K562 (cell line): Measurements from ENCODE around the gene FAM110D. TPM values are rescaled to one million over a fixed set of nuclear protein-coding genes. Genes with fewer than 3 reads are reported as not detected.

Experiments
- ATF6 ChIP-seq: sonication (generic); formaldehyde crosslinking; IDR thresholded peaks from 2 replicates; pipeline ENCODE4 v1.4.0; 2020; ENCODE audit warnings: mild to moderate bottlenecking, missing genetic modification reagents
- BHLHE40 ChIP-seq: IDR thresholded peaks from 2 replicates; pipeline ENCODE4 v1.6.1; 2011; ENCODE audit warnings: low read length, improper control_type of control experiment
- HNRNPL ChIP-seq: fragments of 200-400 bp; formaldehyde crosslinking; IDR thresholded peaks from 2 replicates; pipeline ENCODE4 v1.6.1; 2017; ENCODE audit warnings: low read depth, mild to moderate bottlenecking, low read length
- MYC ChIP-seq, 2 experiments: fragments of 250-450 bp in 1 of 2; sonication (Bioruptor Pico) in 1 of 2; IDR thresholded peaks; 2 replicates each; pipeline versions ENCODE4 v1.5.1 to v1.6.1; 2012 to 2021; ENCODE audit warnings: low read depth in 2 of 2, borderline replicate concordance in 1 of 2, improper control_type of control experiment in 1 of 2, low read length in 1 of 2, mild to moderate bottlenecking in 1 of 2, moderate library complexity in 1 of 2
- NR2C1 ChIP-seq, 2 experiments: fragments of 450-650 bp; IDR thresholded peaks; 2 replicates each; pipeline ENCODE4 v1.6.1; 2017; ENCODE audit warnings: mild to moderate bottlenecking in 2 of 2, antibody characterized with exemption in 1 of 2, inconsistent platforms in 1 of 2, missing compliant biosample characterization in 1 of 2, missing genetic modification characterization in 1 of 2
- POLR2G ChIP-seq: fragments of 200-400 bp; formaldehyde crosslinking; IDR thresholded peaks from 2 replicates; pipeline ENCODE4 v1.6.1; 2017; ENCODE audit warnings: low read depth, mild to moderate bottlenecking, antibody characterized with exemption, low read length, moderate library complexity
- THRB ChIP-seq: fragments of 450-650 bp; formaldehyde crosslinking; conservative IDR thresholded peaks from 2 replicates; pipeline ENCODE4 v1.4.0; 2022; ENCODE audit warnings: mild to moderate bottlenecking, missing genetic modification characterization
- ZBTB17 ChIP-seq: fragments of 450-650 bp; formaldehyde crosslinking; IDR thresholded peaks from 2 replicates; pipeline ENCODE4 v1.4.0; 2020; ENCODE audit warnings: mild to moderate bottlenecking
- ZFP30 ChIP-seq: fragments of 250-450 bp; sonication (Bioruptor Pico); IDR thresholded peaks from 2 replicates; pipeline ENCODE4 v1.8.0; 2022; ENCODE audit warnings: moderate library complexity, mild to moderate bottlenecking, inconsistent platforms, borderline replicate concordance
- polyA plus RNA-seq, 8 experiments: library from polyadenylated mRNA; depleted of rRNA in 4 of 8; stranded (reverse) in 5 of 8; unstranded in 3 of 8; fragments of >200 nt; fragmentation: Nextera tagmentation in 2 of 8; fragmentation: Illumina TruSeq in 1 of 8; extraction: Ambion mirVana in 2 of 8; extraction: Trizol in 1 of 8; gene quantifications; 2 replicates each; pipeline versions ENCODE4 v1.2.1 to v1.2.3, GENCODE V29; 2011 to 2014; ENCODE audit warnings: inconsistent platforms in 1 of 8, missing spikeins in 1 of 8
- total RNA-seq, 7 experiments: library from RNA; depleted of rRNA in 6 of 7; stranded (reverse); fragments of >200 nt in 6 of 7; fragmentation: Illumina TruSeq in 2 of 7; extraction: Trizol in 2 of 7; gene quantifications; 2 replicates each; pipeline versions ENCODE4 v1.2.1 to v1.2.3, GENCODE V29; 2011 to 2021; ENCODE audit warnings: low replicate concordance in 1 of 7
- TF ChIP-seq, protein P1 (sequence below): fragments of 250-450 bp; sonication (Bioruptor Pico); IDR thresholded peaks from 2 replicates; pipeline ENCODE4 v1.5.0; 2020; ENCODE audit warnings: mild to moderate bottlenecking, borderline replicate concordance
- TF ChIP-seq, protein P2 (sequence below): fragments of 250-450 bp; sonication (Bioruptor Pico); IDR thresholded peaks from 2 replicates; pipeline ENCODE4 v1.8.0; 2022; ENCODE audit warnings: moderate library complexity, mild to moderate bottlenecking, inconsistent platforms
- TF ChIP-seq, protein P3 (sequence below): fragments of 450-650 bp; formaldehyde crosslinking; IDR thresholded peaks from 2 replicates; pipeline ENCODE4 v1.4.0; 2022; ENCODE audit warnings: missing genetic modification characterization
- TF ChIP-seq, protein P4 (sequence below): fragments of 450-650 bp; IDR thresholded peaks from 2 replicates; pipeline ENCODE4 v1.6.1; 2016; ENCODE audit warnings: borderline replicate concordance

The FAM110D gene
- total and polyA plus RNA-seq, 9 of the 15 experiments (the other 6 are each of a cell fraction or from before 2014, with no cell fraction given) = 0.04 to 1.1 (median 0.33) TPM

DNA sequence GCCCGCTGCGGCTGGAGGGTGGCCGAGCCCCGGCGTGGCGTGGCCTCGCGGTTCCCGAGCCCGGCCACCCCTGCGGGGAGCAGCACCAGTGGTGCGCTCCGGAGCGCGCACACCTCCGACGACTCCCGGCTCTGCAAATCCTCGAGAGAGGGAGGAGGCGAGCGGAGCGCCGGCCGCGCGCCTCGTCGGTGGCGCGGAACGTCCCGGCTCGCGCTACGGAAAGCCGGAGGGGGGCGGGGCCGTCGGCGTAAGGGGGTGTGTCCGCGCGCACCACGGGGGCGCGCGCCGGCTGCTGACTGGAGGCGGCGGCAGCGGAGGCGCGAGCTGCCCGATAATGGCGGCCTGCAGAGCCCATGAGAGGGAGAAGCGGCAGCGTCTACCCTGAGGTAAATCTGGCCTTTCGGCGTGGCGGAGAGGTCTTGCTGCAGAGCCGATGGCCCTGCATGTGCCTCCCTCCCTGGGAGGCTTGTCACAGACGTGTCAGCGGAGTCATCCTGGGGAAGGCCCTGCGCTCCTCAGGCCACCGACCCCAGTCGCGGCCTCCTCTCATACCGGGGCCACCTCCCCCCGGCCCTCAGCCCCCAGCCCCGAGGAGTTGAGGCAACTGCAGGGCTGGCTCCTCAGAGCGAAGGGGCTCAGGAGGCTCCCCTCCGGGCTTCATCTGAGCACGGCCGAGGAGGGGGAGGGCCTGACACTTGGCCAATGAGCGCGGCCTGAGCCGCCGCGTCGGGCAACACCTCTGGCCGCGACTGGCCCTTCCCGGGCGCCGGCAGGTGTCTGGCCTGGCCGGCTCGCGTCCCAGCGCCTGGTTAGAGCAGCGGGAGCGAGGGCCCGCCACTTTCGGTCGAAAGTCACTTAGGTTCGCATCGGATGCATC, 47.1 kb upstream of the FAM110D start, which contains the start of gene PDIK1L (continued):
- TF ChIP-seq THRB (peak; percentile 54; the same call in 1 of the 2 replicates), ATF6 (CRISPR knock-in tag) (0 out of 2 replicates have a peak, but pooled peaks have one; percentile 68), ZBTB17 (CRISPR knock-in tag) (peak; percentile 78; the same call in 1 of the 2 replicates), POLR2G (peak; percentile 82), HNRNPL (no peak), MYC (IDR thresholded peaks at IDR 0.05; ENCODE audit: low read depth, low read length) (peak; percentile 92), MYC (CRISPR knock-in tag; IDR thresholded peaks at IDR 0.05; ENCODE audit: borderline replicate concordance, low read depth) (peak; percentile 24; the same call in 1 of the 2 replicates), BHLHE40 (peak; percentile 82), ZFP30 (no peak), NR2C1 (IDR thresholded peaks at IDR 0.05) (no peak), NR2C1 (tag; IDR thresholded peaks at IDR 0.05) (no peak)
- TF ChIP-seq, protein P1, sequence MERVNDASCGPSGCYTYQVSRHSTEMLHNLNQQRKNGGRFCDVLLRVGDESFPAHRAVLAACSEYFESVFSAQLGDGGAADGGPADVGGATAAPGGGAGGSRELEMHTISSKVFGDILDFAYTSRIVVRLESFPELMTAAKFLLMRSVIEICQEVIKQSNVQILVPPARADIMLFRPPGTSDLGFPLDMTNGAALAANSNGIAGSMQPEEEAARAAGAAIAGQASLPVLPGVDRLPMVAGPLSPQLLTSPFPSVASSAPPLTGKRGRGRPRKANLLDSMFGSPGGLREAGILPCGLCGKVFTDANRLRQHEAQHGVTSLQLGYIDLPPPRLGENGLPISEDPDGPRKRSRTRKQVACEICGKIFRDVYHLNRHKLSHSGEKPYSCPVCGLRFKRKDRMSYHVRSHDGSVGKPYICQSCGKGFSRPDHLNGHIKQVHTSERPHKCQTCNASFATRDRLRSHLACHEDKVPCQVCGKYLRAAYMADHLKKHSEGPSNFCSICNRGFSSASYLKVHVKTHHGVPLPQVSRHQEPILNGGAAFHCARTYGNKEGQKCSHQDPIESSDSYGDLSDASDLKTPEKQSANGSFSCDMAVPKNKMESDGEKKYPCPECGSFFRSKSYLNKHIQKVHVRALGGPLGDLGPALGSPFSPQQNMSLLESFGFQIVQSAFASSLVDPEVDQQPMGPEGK (CRISPR knock-in tag) = no peak
- TF ChIP-seq, protein P2, sequence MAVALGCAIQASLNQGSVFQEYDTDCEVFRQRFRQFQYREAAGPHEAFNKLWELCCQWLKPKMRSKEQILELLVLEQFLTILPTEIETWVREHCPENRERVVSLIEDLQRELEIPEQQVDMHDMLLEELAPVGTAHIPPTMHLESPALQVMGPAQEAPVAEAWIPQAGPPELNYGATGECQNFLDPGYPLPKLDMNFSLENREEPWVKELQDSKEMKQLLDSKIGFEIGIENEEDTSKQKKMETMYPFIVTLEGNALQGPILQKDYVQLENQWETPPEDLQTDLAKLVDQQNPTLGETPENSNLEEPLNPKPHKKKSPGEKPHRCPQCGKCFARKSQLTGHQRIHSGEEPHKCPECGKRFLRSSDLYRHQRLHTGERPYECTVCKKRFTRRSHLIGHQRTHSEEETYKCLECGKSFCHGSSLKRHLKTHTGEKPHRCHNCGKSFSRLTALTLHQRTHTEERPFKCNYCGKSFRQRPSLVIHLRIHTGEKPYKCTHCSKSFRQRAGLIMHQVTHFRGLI (CRISPR knock-in tag) = 0 out of 2 replicates have a peak, but pooled peaks have one; percentile 15
- TF ChIP-seq, protein P3, sequence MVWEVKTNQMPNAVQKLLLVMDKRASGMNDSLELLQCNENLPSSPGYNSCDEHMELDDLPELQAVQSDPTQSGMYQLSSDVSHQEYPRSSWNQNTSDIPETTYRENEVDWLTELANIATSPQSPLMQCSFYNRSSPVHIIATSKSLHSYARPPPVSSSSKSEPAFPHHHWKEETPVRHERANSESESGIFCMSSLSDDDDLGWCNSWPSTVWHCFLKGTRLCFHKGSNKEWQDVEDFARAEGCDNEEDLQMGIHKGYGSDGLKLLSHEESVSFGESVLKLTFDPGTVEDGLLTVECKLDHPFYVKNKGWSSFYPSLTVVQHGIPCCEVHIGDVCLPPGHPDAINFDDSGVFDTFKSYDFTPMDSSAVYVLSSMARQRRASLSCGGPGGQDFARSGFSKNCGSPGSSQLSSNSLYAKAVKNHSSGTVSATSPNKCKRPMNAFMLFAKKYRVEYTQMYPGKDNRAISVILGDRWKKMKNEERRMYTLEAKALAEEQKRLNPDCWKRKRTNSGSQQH (CRISPR knock-in tag) = peak; percentile 87; the same call in 1 of the 2 replicates
- TF ChIP-seq, protein P4, sequence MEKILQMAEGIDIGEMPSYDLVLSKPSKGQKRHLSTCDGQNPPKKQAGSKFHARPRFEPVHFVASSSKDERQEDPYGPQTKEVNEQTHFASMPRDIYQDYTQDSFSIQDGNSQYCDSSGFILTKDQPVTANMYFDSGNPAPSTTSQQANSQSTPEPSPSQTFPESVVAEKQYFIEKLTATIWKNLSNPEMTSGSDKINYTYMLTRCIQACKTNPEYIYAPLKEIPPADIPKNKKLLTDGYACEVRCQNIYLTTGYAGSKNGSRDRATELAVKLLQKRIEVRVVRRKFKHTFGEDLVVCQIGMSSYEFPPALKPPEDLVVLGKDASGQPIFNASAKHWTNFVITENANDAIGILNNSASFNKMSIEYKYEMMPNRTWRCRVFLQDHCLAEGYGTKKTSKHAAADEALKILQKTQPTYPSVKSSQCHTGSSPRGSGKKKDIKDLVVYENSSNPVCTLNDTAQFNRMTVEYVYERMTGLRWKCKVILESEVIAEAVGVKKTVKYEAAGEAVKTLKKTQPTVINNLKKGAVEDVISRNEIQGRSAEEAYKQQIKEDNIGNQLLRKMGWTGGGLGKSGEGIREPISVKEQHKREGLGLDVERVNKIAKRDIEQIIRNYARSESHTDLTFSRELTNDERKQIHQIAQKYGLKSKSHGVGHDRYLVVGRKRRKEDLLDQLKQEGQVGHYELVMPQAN = peak; percentile 95
